B cell (primary cell): ENCODE measurements around the gene HMOX2. TPM values are rescaled to one million over a fixed set of nuclear protein-coding genes. Genes with fewer than 3 reads are reported as not detected.

ENCODE experiments used
- ATAC-seq: fragments of 200-7000 bp; cut with Tn5 transposase; one replicate; pipeline ENCODE4 v1.10.0; 2021; ENCODE audit warnings: low read depth, mild to moderate bottlenecking, moderate number of reproducible peaks, moderate library complexity
- CTCF ChIA-PET: fragments of 350-600 bp; sonication (Branson Sonifier 250); formaldehyde crosslinking; loops from one replicate; lab custom pipeline; 2021; ENCODE audit warnings: antibody characterized with exemption, inconsistent platforms; lab: Charles Lee
- POLR2A ChIA-PET: fragments of 350-600 bp; sonication (Branson Sonifier 250); formaldehyde crosslinking; loops from one replicate; lab custom pipeline; 2021; ENCODE audit warnings: antibody characterized with exemption; lab: Charles Lee
- DNase-seq: peaks from one replicate; pipeline ENCODE4 v3.0.0; 2013
- H2AFZ ChIP-seq: 2 replicates; pipeline ENCODE4 v1.6.1; 2012; ENCODE audit warnings: mild to moderate bottlenecking, low read depth, low read length; ENCODE audit not compliant: insufficient read depth, poor library complexity, severe bottlenecking
- H3K27ac ChIP-seq, 2 donors: 1 replicate in 1 of 2; 2 replicates in 1 of 2; pipeline ENCODE4 v1.5.1; 2012 to 2013; ENCODE audit warnings: low read length in 2 of 2, mild to moderate bottlenecking in 2 of 2, moderate library complexity in 1 of 2
- H3K27me3 ChIP-seq, 4 experiments: fragments of 200-600 bp in 1 of 4; sonication (generic) in 1 of 4; replicated peaks in 1 of 4; 1 replicate in 2 of 4; 2 replicates in 2 of 4; pipeline versions ENCODE4 v1.6.1 to v1.7.0; 2013 to 2016; ENCODE audit warnings: low read length in 3 of 4, mild to moderate bottlenecking in 2 of 4, mixed read lengths in 1 of 4, moderate library complexity in 1 of 4; ENCODE audit not compliant: insufficient read depth in 4 of 4, control insufficient read depth in 3 of 4; ENCODE audit errors: control extremely low read depth in 1 of 4
- H3K36me3 ChIP-seq, 2 experiments: replicated peaks in 1 of 2; 1 replicate in 1 of 2; 2 replicates in 1 of 2; pipeline versions ENCODE4 v1.6.1 to v1.7.1; 2013; ENCODE audit warnings: low read length in 1 of 2; ENCODE audit not compliant: insufficient read depth in 2 of 2, control insufficient read depth in 1 of 2; ENCODE audit errors: control extremely low read depth in 1 of 2, extremely low read depth in 1 of 2
- H3K4me1 ChIP-seq, 2 donors: fragments of 200-600 bp in 1 of 2; sonication (generic) in 1 of 2; 1 replicate in 1 of 2; 2 replicates in 1 of 2; pipeline versions ENCODE4 v1.5.1 to v1.6.1; 2013 to 2017; ENCODE audit warnings: low read length in 2 of 2; ENCODE audit not compliant: control insufficient read depth in 2 of 2, insufficient read depth in 2 of 2
- H3K4me2 ChIP-seq: replicated peaks from 2 replicates; pipeline ENCODE3; 2012; ENCODE audit warnings: mild to moderate bottlenecking, low read depth, low read length; ENCODE audit not compliant: poor library complexity, severe bottlenecking
- H3K4me3 ChIP-seq, 5 experiments: fragments of 200-600 bp in 1 of 5; sonication (generic) in 1 of 5; 1 replicate in 3 of 5; 2 replicates in 2 of 5; pipeline versions ENCODE4 v1.5.1 to v1.7.0; 2011 to 2016; ENCODE audit warnings: low read length in 4 of 5, mild to moderate bottlenecking in 4 of 5, low read depth in 2 of 5, control low read depth in 1 of 5, moderate library complexity in 1 of 5; ENCODE audit not compliant: insufficient read depth in 1 of 5; ENCODE audit errors: control extremely low read depth in 1 of 5, extremely low read depth in 1 of 5
- H3K79me2 ChIP-seq: fragments of 200-600 bp; sonication (generic); one replicate; pipeline ENCODE4 v1.6.0; 2016; ENCODE audit warnings: low read length; ENCODE audit not compliant: control insufficient read depth, insufficient read depth
- H3K9ac ChIP-seq: fragments of 200-600 bp; sonication (generic); 2 replicates; pipeline ENCODE4 v1.6.1; 2017; ENCODE audit warnings: mild to moderate bottlenecking, low read length, moderate library complexity
- H3K9me3 ChIP-seq, 3 donors: one replicate each; pipeline versions ENCODE4 v1.6.1 to v1.7.1; 2013; ENCODE audit warnings: low read length in 2 of 3; ENCODE audit not compliant: control insufficient read depth in 2 of 3, insufficient read depth in 1 of 3; ENCODE audit errors: control extremely low read depth in 1 of 3
- H4K20me1 ChIP-seq: 2 replicates; pipeline ENCODE4 v1.6.0; 2012; ENCODE audit warnings: mild to moderate bottlenecking, low read length; ENCODE audit not compliant: insufficient read depth, control insufficient read depth, poor library complexity, severe bottlenecking
- H3K27ac Mint-ChIP-seq: one replicate; pipeline ENCODE4 v1.8.0; 2021; ENCODE audit warnings: mixed read lengths
- H3K27me3 Mint-ChIP-seq: one replicate; pipeline ENCODE4 v1.8.0; 2021; ENCODE audit warnings: mixed read lengths
- H3K4me1 Mint-ChIP-seq: one replicate; pipeline ENCODE4 v1.8.0; 2021; ENCODE audit warnings: mixed read lengths
- H3K4me3 Mint-ChIP-seq: one replicate; pipeline ENCODE4 v1.8.0; 2021; ENCODE audit warnings: mixed read lengths
- H3K9me3 Mint-ChIP-seq: one replicate; pipeline ENCODE4 v1.8.0; 2022; ENCODE audit warnings: mixed read lengths; ENCODE audit not compliant: insufficient read depth
- CTCF ChIP-seq: fragments of 200-600 bp; IDR thresholded peaks from one replicate; pipeline ENCODE4 v1.8.0; 2022; ENCODE audit warnings: antibody characterized with exemption, mild to moderate bottlenecking
- EZH2 ChIP-seq: IDR thresholded peaks from 2 replicates; pipeline ENCODE4 v1.6.1; 2012; ENCODE audit warnings: borderline replicate concordance, low read depth, mild to moderate bottlenecking, moderate library complexity, low read length; ENCODE audit not compliant: insufficient read depth, poor library complexity, severe bottlenecking
- WGBS: methylation state at CpG from one replicate; pipeline ENCODE4 v1.1.5; 2013; ENCODE audit warnings: missing lambda C conversion rate; ENCODE audit not compliant: insufficient coverage; 5-methylcytosine and 5-hydroxymethylcytosine counted together
- intact Hi-C: fragments of 100-400 bp; cut with micrococcal nuclease; formaldehyde crosslinking; loops from one replicate; pipeline ENCODE4 v1.10.0; 2022
- polyA plus RNA-seq: library from polyadenylated mRNA; depleted of rRNA; stranded (reverse); fragments of >200 nt; gene quantifications from 2 replicates; pipeline ENCODE4 v1.2.3, GENCODE V29; 2012
- total RNA-seq, 2 donors: library from RNA; stranded (reverse); fragments of 120-200 nt in 1 of 2; gene quantifications; 1 replicate in 1 of 2; 2 replicates in 1 of 2; pipeline versions ENCODE4 v1.2.3 to v1.2.4, GENCODE V29; 2013 to 2022

HMOX2 gene
- total and polyA plus RNA-seq, 2 donors (not counting 1 experiment from before 2014, with no cell fraction given), result 36.5 to 39.0 TPM

GRCh38 chr16:4433914-4434787 lies 42.0 kb upstream of the HMOX2 start:
- ChIA-PET CTCF (interaction anchor here (1.2 kb wide), 1 partner anchor 31 kb away, joined by 7 read pairs; no protein-coding TSS in a partner anchor), POLR2A (no interaction called here)
- no peak overlapping the region for H3K4me3 Mint-ChIP-seq
- DNase-seq (no peak), ATAC-seq (no peak)
- no peak overlapping the region for H3K27ac Mint-ChIP-seq
- H3K4me2 ChIP-seq, result no peak overlapping the region
- no peak overlapping the region for H3K4me3 ChIP-seq
- no peaks in the 10 kb centered on the region for H3K9me3 ChIP-seq
- H3K27me3 Mint-ChIP-seq, result no peaks in the 10 kb centered on the region
- H3K27ac ChIP-seq, result no peak overlapping the region
- peaks cover 12 to 52% of the 10 kb centered on the region in 2 experiments for H3K36me3 ChIP-seq
- H3K4me1 ChIP-seq, result no peaks in the 10 kb centered on the region
- no peaks in the 10 kb centered on the region for H3K27me3 ChIP-seq
- TF ChIP-seq EZH2 (no peak), CTCF (no peak)
- peaks cover 88% of the 10 kb centered on the region for H3K79me2 ChIP-seq
- H3K9ac ChIP-seq, result no peak overlapping the region
- H3K9me3 Mint-ChIP-seq, result no peaks in the 10 kb centered on the region
- H4K20me1 ChIP-seq, result no peaks in the 10 kb centered on the region
- no peak overlapping the region for H2AFZ ChIP-seq
- H3K4me1 Mint-ChIP-seq, result no peaks in the 10 kb centered on the region
- WGBS, result 100% methylated on average over 3 of the region's 12 CpGs
- intact Hi-C loops, result no loop called here
